ENCODE measurements around the gene CEP63.

The CEP63 gene

DNA sequence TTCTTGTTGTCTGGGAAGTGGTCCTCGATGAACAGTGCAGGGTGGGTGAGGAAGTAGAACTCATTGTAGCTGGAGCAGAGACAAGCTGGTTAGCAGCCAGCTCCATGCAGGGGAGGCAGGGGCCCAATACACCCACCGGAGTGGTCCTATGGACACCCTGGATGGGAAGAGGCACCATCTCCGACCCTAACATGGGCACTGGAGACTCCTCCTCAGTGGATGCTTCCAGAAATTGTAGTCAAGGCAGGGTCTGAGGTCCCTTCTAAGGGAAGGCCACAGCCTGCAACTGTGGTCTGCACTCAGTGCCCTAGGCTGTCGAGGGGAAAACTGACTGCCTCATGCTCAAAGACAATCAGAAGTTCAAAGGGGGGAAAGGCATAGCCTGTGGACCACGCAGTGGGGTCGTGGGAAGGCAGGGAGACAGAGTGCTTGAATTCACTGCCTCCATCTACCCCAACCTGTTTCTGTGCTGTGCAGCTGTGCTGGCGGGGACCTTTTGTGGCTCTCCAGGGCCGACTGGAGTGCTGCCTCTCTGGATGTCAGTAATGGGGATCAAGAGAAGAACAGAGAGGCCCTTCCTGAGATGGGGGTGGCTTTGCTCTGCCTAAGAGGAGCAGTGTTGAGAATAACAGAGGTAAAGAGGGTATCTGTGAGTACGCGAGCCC lies 123.0 kb downstream of the CEP63 start:
- no peak for DNase-seq (ENCODE audit: low read depth)

- no peak for DNase-seq (ENCODE audit: low read depth)
Measured at GRCh38 chr3:134609821-134610431, 124.1 kb downstream of the CEP63 start.

- no peak for DNase-seq (ENCODE audit: low read depth)
Measured at GRCh38 chr3:134610432-134611385, 124.9 kb downstream of the CEP63 start.

GRCh38 chr3:134611516-134611915 lies 125.7 kb downstream of the CEP63 start:
- DNase-seq (ENCODE audit: low read depth), result no peak

- no peak for DNase-seq (ENCODE audit: low read depth)
Measured at GRCh38 chr3:134613006-134613520, 127.2 kb downstream of the CEP63 start.

GRCh38 chr3:134614955-134615354 lies 129.1 kb downstream of the CEP63 start:
- no peak for DNase-seq (ENCODE audit: low read depth)

DNA sequence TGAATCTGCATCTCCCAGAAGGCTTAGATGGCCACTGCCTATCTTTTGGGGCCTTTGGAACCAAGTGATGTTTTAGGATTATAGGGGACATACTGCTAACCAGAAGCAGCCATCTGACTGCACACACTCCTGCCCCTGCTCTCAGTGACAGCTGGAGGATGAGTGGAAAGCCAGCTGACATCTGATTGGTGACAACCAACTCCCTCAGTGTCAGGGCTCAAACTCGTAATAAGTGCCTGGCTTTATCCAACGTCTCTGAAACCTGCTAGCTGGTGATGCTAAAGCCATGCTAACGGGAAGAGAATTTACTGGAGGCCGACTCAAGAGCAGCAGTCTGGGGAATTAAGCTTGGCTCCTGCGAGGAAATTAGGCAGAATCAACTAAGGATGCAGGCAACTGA lies 129.9 kb downstream of the CEP63 start:
- DNase-seq (ENCODE audit: low read depth), result no peak

- DNase-seq (ENCODE audit: low read depth), result no peak
Measured at GRCh38 chr3:134617608-134618477, 132.0 kb downstream of the CEP63 start.

- DNase-seq (ENCODE audit: low read depth), result no peak
Measured at GRCh38 chr3:134618478-134619300, 132.8 kb downstream of the CEP63 start.

- DNase-seq (ENCODE audit: low read depth), result no peak
Measured at GRCh38 chr3:134619301-134619615, 133.4 kb downstream of the CEP63 start.

DNA sequence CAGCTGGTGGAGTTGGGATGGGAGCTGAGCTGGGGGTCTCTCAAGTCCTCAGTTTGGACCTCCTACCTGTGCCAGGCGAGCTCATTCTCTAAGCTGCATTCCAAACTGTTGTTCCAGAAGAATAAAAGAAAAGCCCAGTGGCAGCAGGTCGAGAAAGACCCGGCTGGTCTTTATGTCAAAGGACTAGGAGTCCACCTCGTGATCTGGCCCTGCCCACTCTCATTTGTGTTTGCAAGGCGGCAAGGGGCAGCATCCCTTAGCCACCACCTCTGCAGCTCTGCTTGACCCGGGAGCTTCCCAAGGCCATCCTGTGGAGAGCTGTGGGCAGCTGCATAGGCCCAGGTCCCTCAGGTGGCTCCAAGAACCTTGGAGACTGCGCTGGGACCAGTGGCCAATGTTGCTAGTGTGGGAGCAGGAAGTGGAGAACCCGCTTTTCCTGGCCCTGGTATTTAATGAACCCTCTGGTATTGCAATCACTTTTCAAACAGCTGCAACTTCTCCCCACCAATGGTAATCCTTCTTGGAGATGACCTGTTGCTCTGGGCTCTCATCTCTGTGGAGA lies 134.1 kb downstream of the CEP63 start:
- DNase-seq (ENCODE audit: low read depth), result no peak

DNA sequence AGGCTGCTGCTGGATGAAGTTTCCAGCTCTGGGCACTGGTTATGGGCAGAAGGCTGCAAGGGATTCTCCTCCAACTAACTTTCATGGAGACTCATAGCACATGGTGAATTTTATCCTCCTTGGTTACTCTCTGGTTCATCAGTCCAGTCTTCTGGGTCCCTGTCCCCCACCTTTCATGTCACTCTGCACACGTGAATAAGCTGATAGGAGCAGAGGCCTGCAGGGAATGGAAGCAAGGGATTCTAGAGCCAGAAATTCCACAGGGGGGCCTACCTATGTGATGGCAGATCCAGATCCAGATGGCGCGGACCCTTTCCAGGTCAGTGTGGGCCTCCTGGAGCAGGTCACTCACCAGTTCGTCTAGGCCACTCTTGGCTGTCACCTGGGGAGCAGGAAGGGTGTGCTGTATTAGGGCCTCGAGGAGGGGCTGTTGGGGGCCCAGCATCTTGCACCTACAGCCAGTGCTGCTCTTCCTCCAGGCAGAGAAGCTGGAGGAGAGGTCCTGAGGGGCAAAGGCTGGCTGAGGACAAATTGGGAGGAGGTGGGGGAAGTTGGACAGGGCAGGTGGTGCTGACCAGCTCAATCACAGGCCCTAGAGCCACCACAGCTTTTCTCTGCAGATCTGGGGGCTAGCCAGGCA lies 134.7 kb downstream of the CEP63 start:
- DNase-seq (ENCODE audit: low read depth), result no peak

- DNase-seq (ENCODE audit: low read depth), result no peak
Measured at GRCh38 chr3:134621854-134622253, 136.0 kb downstream of the CEP63 start.

DNA sequence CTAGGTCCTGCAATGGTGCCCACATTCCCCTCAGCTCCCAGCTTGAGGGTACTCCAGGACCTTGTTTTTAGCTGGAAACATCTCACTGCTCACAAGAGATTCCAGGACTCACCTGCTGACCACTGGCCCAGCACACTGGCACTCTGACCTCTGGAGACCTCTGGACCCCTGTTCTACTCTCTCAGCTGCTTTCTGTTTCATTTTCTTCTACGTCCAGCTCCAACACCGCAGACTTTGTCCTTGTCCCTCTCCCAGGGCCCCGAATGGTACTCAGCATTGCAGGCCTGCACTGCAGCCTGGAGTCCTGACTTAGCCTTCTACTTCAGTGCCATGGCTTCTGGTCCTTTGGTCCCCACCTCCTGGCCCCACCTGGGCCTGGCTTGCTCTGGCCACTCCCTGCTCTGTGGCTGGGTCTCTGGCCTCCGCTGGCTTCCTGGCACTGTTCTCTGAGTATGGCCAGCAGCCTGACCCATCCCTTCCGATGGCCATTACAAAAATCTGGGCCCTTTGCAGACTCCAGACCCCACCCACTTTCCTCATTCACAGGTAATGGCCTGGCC lies 137.0 kb downstream of the CEP63 start:
- no peak for DNase-seq (ENCODE audit: low read depth)

DNA sequence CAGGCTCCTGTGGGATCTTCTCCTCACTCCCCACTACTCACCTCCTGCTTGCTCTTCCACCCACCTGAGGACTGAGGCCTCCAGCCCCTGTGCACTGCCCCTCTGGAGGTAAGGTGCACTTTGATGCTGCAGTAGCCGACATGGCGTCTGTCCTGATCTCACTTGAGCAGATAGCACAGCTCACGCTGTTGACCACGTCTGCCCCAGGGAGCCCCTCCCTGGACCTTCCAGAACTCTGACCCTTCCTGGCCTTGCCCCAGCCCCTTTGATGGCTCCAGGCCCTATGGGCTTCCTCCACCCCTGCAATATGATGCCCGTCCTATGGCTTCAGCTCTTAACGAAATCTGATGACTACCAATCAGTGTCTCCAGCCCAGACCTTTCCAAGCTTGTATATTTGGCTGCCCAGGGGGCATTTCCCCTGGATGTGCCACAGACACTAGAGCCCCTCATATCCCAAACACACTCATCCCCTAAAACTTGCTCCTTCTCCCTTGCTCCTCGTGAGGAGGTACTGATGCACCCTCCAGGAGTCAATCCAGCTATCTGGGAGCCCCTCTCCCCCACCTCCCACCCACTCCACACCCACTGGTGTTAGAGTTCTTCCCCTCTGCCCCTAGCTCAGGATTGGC lies 137.9 kb downstream of the CEP63 start:
- DNase-seq (ENCODE audit: low read depth), result no peak

Measured in stimulated activated CD8-positive, alpha-beta memory T cell treated with anti-CD3 and anti-CD28 coated beads, Interleukin-12 subunit alpha, Interleukin-12 subunit beta, amount 100 ng/mL, for 4 hours (primary cell).